H9 (cell line): Measurements from ENCODE around the gene CDKAL1. TPM values are rescaled to one million over a fixed set of nuclear protein-coding genes. Genes with fewer than 3 reads are reported as not detected.

Experiments used
- DNase-seq: peaks from one replicate; pipeline ENCODE4 v3.0.0-alpha.2; 2017
- H2AFZ ChIP-seq: one replicate; pipeline ENCODE4 v1.6.1; 2013; ENCODE audit warnings: mild to moderate bottlenecking, low read length, control low read depth, moderate library complexity
- H2AK5ac ChIP-seq: 2 replicates; pipeline ENCODE4 v1.6.1; 2013; ENCODE audit warnings: low read length, control low read depth, mixed read lengths; ENCODE audit not compliant: insufficient read length
- H2BK120ac ChIP-seq: one replicate; pipeline ENCODE4 v1.6.1; 2013; ENCODE audit warnings: low read depth, mild to moderate bottlenecking, low read length, control low read depth, inconsistent platforms; ENCODE audit not compliant: poor library complexity, severe bottlenecking
- H2BK12ac ChIP-seq: 2 replicates; pipeline ENCODE4 v1.6.1; 2013; ENCODE audit warnings: low read length, control low read depth, mixed read lengths, low read depth; ENCODE audit not compliant: insufficient read length
- H2BK15ac ChIP-seq: 2 replicates; pipeline ENCODE4 v1.6.1; 2013; ENCODE audit warnings: low read depth, low read length, control low read depth
- H2BK20ac ChIP-seq: one replicate; pipeline ENCODE4 v1.6.1; 2013; ENCODE audit warnings: low read depth, mild to moderate bottlenecking, low read length, control low read depth, inconsistent platforms; ENCODE audit not compliant: poor library complexity, severe bottlenecking
- H2BK5ac ChIP-seq: 2 replicates; pipeline ENCODE4 v1.6.1; 2013; ENCODE audit warnings: low read length, control low read depth, mixed read lengths; ENCODE audit not compliant: insufficient read length
- H3K14ac ChIP-seq: 2 replicates; pipeline ENCODE4 v1.6.1; 2013; ENCODE audit warnings: low read length, control low read depth; ENCODE audit not compliant: insufficient read depth
- H3K18ac ChIP-seq: 2 replicates; pipeline ENCODE4 v1.6.1; 2013; ENCODE audit warnings: low read depth, mild to moderate bottlenecking, mixed read lengths, low read length, control low read depth; ENCODE audit not compliant: insufficient read length
- H3K23ac ChIP-seq: 2 replicates; pipeline ENCODE4 v1.6.1; 2013; ENCODE audit warnings: low read length, control low read depth, mixed read lengths, low read depth; ENCODE audit not compliant: insufficient read length
- H3K23me2 ChIP-seq: 2 replicates; pipeline ENCODE4 v1.6.1; 2013; ENCODE audit warnings: low read depth, mild to moderate bottlenecking, mixed read lengths, low read length, control low read depth; ENCODE audit not compliant: insufficient read length, poor library complexity, severe bottlenecking
- H3K27ac ChIP-seq: 2 replicates; pipeline ENCODE4 v1.5.1; 2013; ENCODE audit warnings: low read length, control low read depth, mixed read lengths, low read depth; ENCODE audit not compliant: insufficient read length
- H3K27me3 ChIP-seq: 2 replicates; pipeline ENCODE4 v1.6.1; 2013; ENCODE audit warnings: low read length, control low read depth, inconsistent platforms; ENCODE audit not compliant: insufficient read depth
- H3K4ac ChIP-seq: 2 replicates; pipeline ENCODE4 v1.6.1; 2013; ENCODE audit warnings: low read depth, mild to moderate bottlenecking, control low read depth, inconsistent platforms, low read length, moderate library complexity
- H3K4me1 ChIP-seq: 2 replicates; pipeline ENCODE4 v1.6.1; 2013; ENCODE audit warnings: low read length, control low read depth, inconsistent platforms; ENCODE audit not compliant: insufficient read depth
- H3K4me2 ChIP-seq: 2 replicates; pipeline ENCODE4 v1.6.1; 2013; ENCODE audit warnings: low read length, control low read depth, mixed read lengths; ENCODE audit not compliant: insufficient read length, insufficient read depth
- H3K56ac ChIP-seq: 2 replicates; pipeline ENCODE4 v1.6.1; 2013; ENCODE audit warnings: low read depth, mild to moderate bottlenecking, mixed read lengths, low read length, control low read depth; ENCODE audit not compliant: insufficient read length
- H3K79me1 ChIP-seq: 2 replicates; pipeline ENCODE4 v1.6.1; 2013; ENCODE audit warnings: low read depth, mild to moderate bottlenecking, moderate library complexity, low read length, control low read depth, inconsistent platforms; ENCODE audit not compliant: insufficient read depth, poor library complexity, severe bottlenecking
- H3K79me2 ChIP-seq: 2 replicates; pipeline ENCODE4 v1.6.1; 2013; ENCODE audit warnings: low read length, control low read depth, inconsistent platforms; ENCODE audit not compliant: insufficient read depth
- H3K9ac ChIP-seq: 2 replicates; pipeline ENCODE4 v1.6.1; 2013; ENCODE audit warnings: low read length, control low read depth, mixed read lengths; ENCODE audit not compliant: insufficient read length; ENCODE audit errors: extremely low read depth
- H3K9me3 ChIP-seq: one replicate; pipeline ENCODE4 v1.6.1; 2013; ENCODE audit warnings: low read depth, low read length, inconsistent platforms; ENCODE audit not compliant: control insufficient read depth
- H3T11ph ChIP-seq: one replicate; pipeline ENCODE4 v1.6.1; 2013; ENCODE audit warnings: mild to moderate bottlenecking, low read length, control low read depth, inconsistent platforms
- H4K20me1 ChIP-seq: one replicate; pipeline ENCODE4 v1.6.1; 2013; ENCODE audit not compliant: control insufficient read depth, insufficient read length, insufficient read depth
- H4K5ac ChIP-seq: 2 replicates; pipeline ENCODE4 v1.6.1; 2013; ENCODE audit warnings: low read depth, mild to moderate bottlenecking, mixed read lengths, low read length, control low read depth; ENCODE audit not compliant: insufficient read length
- H4K8ac ChIP-seq: replicated peaks from 2 replicates; pipeline ENCODE4 v1.6.1; 2013; ENCODE audit warnings: low read length, control low read depth, mixed read lengths, low read depth; ENCODE audit not compliant: insufficient read length
- H4K91ac ChIP-seq: 2 replicates; pipeline ENCODE4 v1.6.1; 2013; ENCODE audit warnings: low read depth, mild to moderate bottlenecking, moderate library complexity, mixed read lengths, low read length, control low read depth; ENCODE audit not compliant: insufficient read length
- H3K27ac Mint-ChIP-seq, 3 experiments: 2 replicates in 2 of 3; 3 replicates in 1 of 3; pipeline ENCODE4 v1.8.0; 2020 to 2021; ENCODE audit warnings: mixed read lengths in 3 of 3, mild to moderate bottlenecking in 1 of 3, moderate library complexity in 1 of 3
- H3K27me3 Mint-ChIP-seq: 2 replicates; pipeline ENCODE4 v1.8.0; 2021; ENCODE audit warnings: low read depth, mild to moderate bottlenecking, moderate library complexity, mixed read lengths
- H3K36me3 Mint-ChIP-seq, 3 experiments: 2 replicates in 2 of 3; 3 replicates in 1 of 3; pipeline ENCODE4 v1.8.0; 2020 to 2021; ENCODE audit warnings: low read depth in 3 of 3, mixed read lengths in 3 of 3; ENCODE audit not compliant: insufficient read depth in 1 of 3
- H3K4me1 Mint-ChIP-seq, 2 experiments: 2 replicates each; pipeline ENCODE4 v1.8.0; 2020; ENCODE audit warnings: mixed read lengths in 2 of 2
- H3K4me3 Mint-ChIP-seq, 2 experiments: 2 replicates in 1 of 2; 3 replicates in 1 of 2; pipeline ENCODE4 v1.8.0; 2020 to 2021; ENCODE audit warnings: mild to moderate bottlenecking in 2 of 2, mixed read lengths in 2 of 2, moderate library complexity in 1 of 2
- H3K9me3 Mint-ChIP-seq, 2 experiments: 2 replicates in 1 of 2; 3 replicates in 1 of 2; pipeline ENCODE4 v1.8.0; 2020; ENCODE audit warnings: mild to moderate bottlenecking in 2 of 2, mixed read lengths in 2 of 2, moderate library complexity in 1 of 2
- CTCF ChIP-seq: fragments of 200-600 bp; sonication (generic); conservative IDR thresholded peaks from 3 replicates; pipeline ENCODE4 v1.8.0; 2021; ENCODE audit warnings: antibody characterized with exemption, mild to moderate bottlenecking
- WGBS: extraction: QIAGEN DNeasy Blood & Tissue Kit; methylation state at CpG from one replicate; pipeline ENCODE4 v1.1.7; 2013; ENCODE audit warnings: missing lambda C conversion rate, low lambda C conversion rate, mixed read lengths; ENCODE audit not compliant: insufficient read length; ENCODE audit errors: extremely low coverage; 5-methylcytosine and 5-hydroxymethylcytosine counted together
- total RNA-seq: library from RNA; stranded (reverse); gene quantifications from 2 replicates; pipeline ENCODE4 v1.2.1, GENCODE V29; 2021

Gene CDKAL1
- total RNA-seq, 1 experiment from 2014 or later, result 23.0 TPM

GRCh38 chr6:20673458-20673857 lies 139.2 kb downstream of the CDKAL1 start:
- Histone ChIP-seq H2BK5ac (no peak overlapping the region), H4K20me1 (no peaks in the 10 kb centered on the region), H3K23me2 (no peaks in the 10 kb centered on the region), H3K23ac (no peak overlapping the region), H2AK5ac (no peak overlapping the region), H3K14ac (no peak overlapping the region), H3K56ac (no peak overlapping the region), H3K18ac (no peak overlapping the region), H3K9me3 (no peaks in the 10 kb centered on the region), H4K91ac (no peak overlapping the region), H3T11ph (no peak overlapping the region), H3K27ac (no peak overlapping the region), H2BK120ac (no peak overlapping the region), H2BK15ac (no peak overlapping the region), H3K79me1 (no peaks in the 10 kb centered on the region), H3K79me2 (no peaks in the 10 kb centered on the region), H4K8ac (no peak overlapping the region), H3K4me2 (no peak overlapping the region), H3K4ac (no peak overlapping the region), H3K4me1 (no peaks in the 10 kb centered on the region; the same call in 1 of the 2 replicates), H3K27me3 (no peaks in the 10 kb centered on the region), H2BK20ac (no peak overlapping the region), H4K5ac (no peak overlapping the region), H2BK12ac (no peak overlapping the region), H3K9ac (no peak overlapping the region), H2AFZ (no peak overlapping the region)
- Mint-ChIP-seq H3K4me1 (peaks cover 4 to 5% of the 10 kb centered on the region in 2 experiments), H3K27ac (peak overlapping the region in 1 of 3 experiments; percentile 48; a peak in 1 of 7 replicates), H3K9me3 (no peaks in the 10 kb centered on the region; a peak in 1 of 5 replicates), H3K4me3 (no peak overlapping the region), H3K27me3 (no peaks in the 10 kb centered on the region), H3K36me3 (peaks cover 0 to 5% (median 0%) of the 10 kb centered on the region in 3 experiments; a peak in 1 of 7 replicates)
- no peak for DNase-seq
- no peak for TF ChIP-seq CTCF
- no CpG with 5 or more reads among the region's 4 CpGs for WGBS
